Stomach (tissue), 4 donors: ENCODE data around the gene PPP1R3D.

Source experiments
- POLR2A ChIP-seq, 4 donors: fragments of 450-650 bp; IDR thresholded peaks; one replicate each; pipeline ENCODE4 v1.6.1; 2016; ENCODE audit warnings: antibody characterized with exemption in 4 of 4, control low read depth in 2 of 4, mild to moderate bottlenecking in 1 of 4, moderate library complexity in 1 of 4
- POLR2AphosphoS5 ChIP-seq, 3 donors: sonication (generic); formaldehyde crosslinking; IDR thresholded peaks; one replicate each; pipeline ENCODE4 v1.6.1; 2016; ENCODE audit warnings: antibody characterized with exemption in 3 of 3
- TF ChIP-seq, protein P1 (sequence below), 7 experiments: fragments of 450-650 bp in 4 of 7; fragments of 200-600 bp in 3 of 7; sonication (generic) in 3 of 7; IDR thresholded peaks; one replicate each; pipeline ENCODE4 v1.5.1; 2016 to 2019; ENCODE audit warnings: antibody characterized with exemption in 7 of 7, control low read depth in 2 of 7, mild to moderate bottlenecking in 1 of 7

GRCh38 chr20:59931511-59932312 is 8.4 kb downstream of the PPP1R3D start:
- TF ChIP-seq POLR2AphosphoS5 (IDR thresholded peaks at IDR 0.05) (peak in 1 of 3 donors; percentile 20), POLR2A (IDR thresholded peaks at IDR 0.05) (no peak)
- TF ChIP-seq, protein P1, sequence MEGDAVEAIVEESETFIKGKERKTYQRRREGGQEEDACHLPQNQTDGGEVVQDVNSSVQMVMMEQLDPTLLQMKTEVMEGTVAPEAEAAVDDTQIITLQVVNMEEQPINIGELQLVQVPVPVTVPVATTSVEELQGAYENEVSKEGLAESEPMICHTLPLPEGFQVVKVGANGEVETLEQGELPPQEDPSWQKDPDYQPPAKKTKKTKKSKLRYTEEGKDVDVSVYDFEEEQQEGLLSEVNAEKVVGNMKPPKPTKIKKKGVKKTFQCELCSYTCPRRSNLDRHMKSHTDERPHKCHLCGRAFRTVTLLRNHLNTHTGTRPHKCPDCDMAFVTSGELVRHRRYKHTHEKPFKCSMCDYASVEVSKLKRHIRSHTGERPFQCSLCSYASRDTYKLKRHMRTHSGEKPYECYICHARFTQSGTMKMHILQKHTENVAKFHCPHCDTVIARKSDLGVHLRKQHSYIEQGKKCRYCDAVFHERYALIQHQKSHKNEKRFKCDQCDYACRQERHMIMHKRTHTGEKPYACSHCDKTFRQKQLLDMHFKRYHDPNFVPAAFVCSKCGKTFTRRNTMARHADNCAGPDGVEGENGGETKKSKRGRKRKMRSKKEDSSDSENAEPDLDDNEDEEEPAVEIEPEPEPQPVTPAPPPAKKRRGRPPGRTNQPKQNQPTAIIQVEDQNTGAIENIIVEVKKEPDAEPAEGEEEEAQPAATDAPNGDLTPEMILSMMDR (IDR thresholded peaks at IDR 0.05), result no peak
